MV-4-11 (cell line): ENCODE results near the gene RNF144A.
A peak's percentile ranks its signal among the peaks of the same experiment; 100 is the strongest.

Experiments used
- DNase-seq: peaks from one replicate; lab custom pipeline; 2025; lab: John Stamatoyannopoulos, UW

RNF144A gene

GRCh38 chr2:7083580-7084509 lies 166.6 kb downstream of the RNF144A start:
- peak; percentile 45 for DNase-seq

- DNase-seq, result no peak
Measured at GRCh38 chr2:7084601-7085000, 167.4 kb downstream of the RNF144A start.

DNA sequence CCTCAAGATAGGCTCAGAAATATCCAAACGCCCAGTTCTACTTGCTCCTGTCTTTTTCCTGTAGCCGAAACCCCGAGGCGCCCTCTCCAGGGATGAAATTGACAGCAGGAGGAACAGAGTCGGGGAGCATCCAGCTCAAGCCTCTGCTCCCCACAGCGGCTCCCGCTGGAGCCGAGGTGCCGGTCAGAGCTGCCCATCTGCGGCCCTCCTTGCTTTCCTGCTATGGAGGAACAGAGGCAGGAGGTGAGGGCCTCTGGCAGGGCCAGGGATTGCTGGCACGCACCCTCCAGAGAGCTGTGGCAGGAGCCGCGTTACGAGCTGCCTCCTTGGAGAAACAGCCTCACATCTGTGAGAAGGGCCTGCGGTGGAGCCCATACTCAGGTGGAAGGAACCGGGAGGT lies 172.1 kb downstream of the RNF144A start:
- no peak for DNase-seq

DNA sequence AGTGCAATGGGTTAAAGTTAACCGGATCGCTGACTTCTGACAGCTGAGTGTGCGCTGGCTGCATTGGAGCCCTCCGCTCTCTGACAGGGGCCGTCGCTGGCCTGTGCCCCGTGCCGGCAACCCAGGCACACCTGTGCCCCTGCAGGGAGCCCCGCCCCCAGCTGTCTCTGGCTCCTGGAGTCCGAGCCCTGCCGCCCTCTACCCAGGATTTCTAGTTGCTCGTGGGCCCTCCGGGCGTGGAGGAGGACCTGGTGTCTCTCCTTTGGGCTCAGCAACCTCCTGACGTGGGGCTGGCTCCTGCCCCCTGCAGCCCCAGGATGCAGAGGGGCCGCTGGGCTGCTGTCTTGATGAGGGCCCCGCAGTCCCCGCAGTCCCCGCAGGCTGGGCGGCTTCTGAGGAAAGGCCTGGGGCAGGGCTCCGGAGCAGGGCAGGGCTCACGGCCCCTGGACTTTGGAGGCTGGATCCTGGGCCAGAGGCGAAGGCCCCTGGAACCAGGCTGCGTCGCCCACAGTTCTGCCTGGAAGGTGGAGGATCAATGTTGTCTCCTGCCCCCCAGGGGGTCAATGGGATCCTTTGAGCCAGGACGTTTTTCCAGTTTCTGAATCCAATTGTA lies 172.8 kb downstream of the RNF144A start:
- DNase-seq, result no peak

DNA sequence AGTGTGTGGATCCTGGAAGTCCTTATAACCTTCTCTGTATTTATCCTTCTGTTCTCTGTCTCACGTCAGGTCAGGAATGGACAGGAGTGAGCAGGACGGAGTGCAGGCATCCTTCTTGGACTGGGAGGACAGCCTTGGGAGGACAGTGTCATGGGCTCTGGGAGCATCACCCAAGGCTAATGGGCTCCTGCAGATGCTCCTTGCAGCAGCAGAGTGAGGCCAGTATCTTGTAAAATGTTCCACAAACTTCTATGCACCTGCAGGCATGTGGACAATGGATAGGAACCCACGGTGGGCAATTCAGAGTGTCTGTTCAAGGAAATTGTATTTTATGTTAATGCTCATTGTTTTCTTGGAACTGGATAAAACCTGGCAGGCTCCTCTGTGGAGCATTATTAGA lies 176.2 kb downstream of the RNF144A start:
- no peak for DNase-seq
